Central memory CD8-positive, alpha-beta T cell (primary cell): ENCODE measurements around the gene BCO2.
"Not testable (repeated sequence)": the region's sequence is repeated elsewhere in the genome, so short reads cannot be mapped to it uniquely, and the experiment has no call there.

Source experiments
- ATAC-seq: fragments of 150-1000 bp; cut with Tn5 transposase; replicated peaks from 2 replicates; pipeline ENCODE4 v1.10.0; 2022; ENCODE audit warnings: mild to moderate bottlenecking, moderate FRiP score, moderate number of reproducible peaks; ENCODE audit not compliant: poor library complexity, severe bottlenecking; ENCODE audit errors: extremely low read depth
- DNase-seq, 2 donors: peaks; one replicate each; pipeline ENCODE4 v3.0.0; 2021; ENCODE audit warnings: low spot score in 2 of 2
- H3K27ac Mint-ChIP-seq: one replicate; pipeline ENCODE4 v1.8.0; 2022; ENCODE audit warnings: low read depth, mild to moderate bottlenecking, moderate library complexity, mixed read lengths
- H3K27me3 Mint-ChIP-seq: one replicate; pipeline ENCODE4 v1.8.0; 2022; ENCODE audit warnings: mixed read lengths
- H3K36me3 Mint-ChIP-seq: one replicate; pipeline ENCODE4 v1.8.0; 2022; ENCODE audit warnings: mild to moderate bottlenecking, moderate library complexity, mixed read lengths; ENCODE audit not compliant: insufficient read depth
- H3K4me1 Mint-ChIP-seq: one replicate; pipeline ENCODE4 v1.8.0; 2022; ENCODE audit warnings: mixed read lengths
- H3K4me3 Mint-ChIP-seq: one replicate; pipeline ENCODE4 v1.8.0; 2022; ENCODE audit warnings: mild to moderate bottlenecking, moderate library complexity, mixed read lengths
- H3K9me3 Mint-ChIP-seq: one replicate; pipeline ENCODE4 v1.8.0; 2022; ENCODE audit warnings: mixed read lengths

Gene BCO2

DNA sequence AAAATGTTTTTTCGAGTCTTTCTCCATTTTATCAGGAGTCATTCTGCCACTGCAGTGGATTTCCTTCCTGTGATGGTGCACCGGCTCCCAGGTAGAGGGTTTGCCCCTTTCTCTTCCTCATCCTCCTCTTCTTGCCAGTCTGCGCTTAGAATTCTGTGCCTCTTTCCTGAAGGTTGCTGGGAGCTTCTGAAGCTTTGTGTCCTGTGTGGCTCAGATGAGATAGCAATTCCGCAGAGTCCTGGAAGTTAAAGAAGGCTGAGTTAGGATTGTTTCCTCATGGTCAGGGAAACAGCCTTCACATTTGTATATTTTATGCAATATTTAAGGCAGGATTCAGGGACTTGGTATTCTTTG is 264 bp downstream of the BCO2 start:
- no peaks in the 10 kb centered on the region for H3K36me3 Mint-ChIP-seq
- H3K4me3 Mint-ChIP-seq, result peak overlapping the region; percentile 46
- no peak for ATAC-seq
- H3K9me3 Mint-ChIP-seq, result no peaks in the 10 kb centered on the region
- peaks cover 32% of the 10 kb centered on the region for H3K27me3 Mint-ChIP-seq
- no peak for DNase-seq
- no peak overlapping the region for H3K27ac Mint-ChIP-seq
- peaks cover 23% of the 10 kb centered on the region for H3K4me1 Mint-ChIP-seq

DNA sequence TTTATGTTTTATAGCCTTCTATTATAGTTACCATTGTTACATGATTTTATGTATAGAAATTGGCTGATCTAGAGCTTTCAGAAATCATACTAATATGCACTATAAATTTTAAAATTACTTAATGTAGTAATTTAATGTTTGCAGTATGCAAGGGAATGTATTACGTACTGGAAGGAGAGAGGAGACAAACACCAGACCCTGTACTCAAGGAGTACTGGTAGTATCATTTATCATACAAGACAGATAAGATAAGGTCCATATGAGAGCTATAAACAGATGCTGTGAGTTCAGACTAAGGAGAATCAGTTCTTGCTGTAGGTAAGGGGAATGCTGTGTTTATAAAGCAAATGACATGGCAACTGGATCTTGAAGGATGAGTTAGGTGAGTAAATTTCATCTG is 765 bp downstream of the BCO2 start:
- Mint-ChIP-seq H3K27me3 (peaks cover 36% of the 10 kb centered on the region), H3K27ac (no peak overlapping the region), H3K36me3 (no peaks in the 10 kb centered on the region), H3K4me3 (no peak overlapping the region), H3K9me3 (no peaks in the 10 kb centered on the region), H3K4me1 (peaks cover 23% of the 10 kb centered on the region)
- ATAC-seq, result no peak
- no peak for DNase-seq

DNA sequence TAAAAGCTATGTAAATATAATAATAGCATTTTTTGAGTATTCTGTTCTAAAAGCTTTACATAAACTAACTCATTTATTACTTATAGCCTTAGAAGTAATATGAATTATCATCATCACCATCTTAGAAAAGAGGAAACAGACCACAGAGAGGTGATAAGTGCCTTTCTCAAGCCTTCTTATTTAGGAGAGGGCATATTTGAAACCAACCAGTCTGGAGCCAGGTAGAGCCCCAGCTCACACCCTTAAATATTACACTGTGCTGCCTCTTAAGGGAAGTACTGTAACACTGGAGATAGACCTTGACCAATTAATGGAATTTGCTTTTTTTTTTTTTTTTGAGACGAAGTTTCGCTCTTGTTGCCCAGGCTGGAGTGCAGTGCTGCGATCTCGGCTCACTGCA is 2.3 kb downstream of the BCO2 start:
- Mint-ChIP-seq H3K4me1 (peaks cover 23% of the 10 kb centered on the region), H3K27ac (no peak overlapping the region), H3K4me3 (no peak overlapping the region), H3K9me3 (no peaks in the 10 kb centered on the region), H3K27me3 (peaks cover 36% of the 10 kb centered on the region), H3K36me3 (no peaks in the 10 kb centered on the region)
- ATAC-seq (no peak), DNase-seq (no peak)

DNA sequence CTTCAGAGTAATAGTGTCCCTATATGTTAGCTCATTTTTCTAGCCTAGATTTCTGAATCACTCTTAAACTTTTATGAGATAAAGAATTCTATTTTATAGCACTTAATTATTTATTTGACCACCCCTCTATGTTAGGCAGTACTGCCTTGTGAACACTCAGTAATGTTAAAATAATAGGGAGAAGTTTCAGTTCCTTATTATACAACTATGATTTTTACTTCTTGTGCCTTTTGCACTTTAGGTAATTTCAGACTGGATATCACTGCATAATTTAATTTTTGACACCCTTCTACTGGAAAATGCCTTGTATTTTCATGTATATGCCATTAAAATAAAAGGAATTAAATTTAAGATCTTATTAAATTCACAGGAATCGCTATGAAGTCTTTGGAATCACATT is 3.1 kb downstream of the BCO2 start:
- no peak overlapping the region for H3K4me3 Mint-ChIP-seq
- peaks cover 1% of the 10 kb centered on the region for H3K36me3 Mint-ChIP-seq
- ATAC-seq, result no peak
- peaks cover 36% of the 10 kb centered on the region for H3K27me3 Mint-ChIP-seq
- H3K4me1 Mint-ChIP-seq, result peaks cover 23% of the 10 kb centered on the region
- no peak overlapping the region for H3K27ac Mint-ChIP-seq
- no peak for DNase-seq
- H3K9me3 Mint-ChIP-seq, result no peaks in the 10 kb centered on the region

DNA sequence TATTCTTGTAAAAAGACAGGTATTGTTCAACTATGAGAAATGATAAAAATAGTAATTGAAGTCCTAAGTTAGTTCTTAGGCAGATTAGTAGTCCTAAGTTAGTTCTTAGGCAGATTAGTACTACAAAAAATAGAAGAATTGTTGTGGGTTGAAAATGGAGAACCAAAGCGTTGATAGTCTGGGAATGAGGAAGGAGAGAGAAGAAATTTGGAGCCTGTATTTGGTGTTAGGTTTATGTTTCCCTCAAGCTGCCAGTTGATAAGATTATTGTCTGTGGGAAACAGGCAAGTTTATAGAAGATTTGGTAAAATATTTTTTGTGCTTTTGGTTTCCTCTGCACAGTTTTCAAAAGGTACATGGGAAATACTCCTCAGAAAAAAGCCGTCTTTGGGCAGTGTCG is 3.6 kb downstream of the BCO2 start:
- peaks cover 23% of the 10 kb centered on the region for H3K4me1 Mint-ChIP-seq
- H3K27ac Mint-ChIP-seq, result no peak overlapping the region
- ATAC-seq, result no peak
- H3K9me3 Mint-ChIP-seq, result no peaks in the 10 kb centered on the region
- no peak for DNase-seq
- H3K27me3 Mint-ChIP-seq, result peaks cover 36% of the 10 kb centered on the region
- H3K4me3 Mint-ChIP-seq, result no peak overlapping the region
- H3K36me3 Mint-ChIP-seq, result peaks cover 1% of the 10 kb centered on the region

DNA sequence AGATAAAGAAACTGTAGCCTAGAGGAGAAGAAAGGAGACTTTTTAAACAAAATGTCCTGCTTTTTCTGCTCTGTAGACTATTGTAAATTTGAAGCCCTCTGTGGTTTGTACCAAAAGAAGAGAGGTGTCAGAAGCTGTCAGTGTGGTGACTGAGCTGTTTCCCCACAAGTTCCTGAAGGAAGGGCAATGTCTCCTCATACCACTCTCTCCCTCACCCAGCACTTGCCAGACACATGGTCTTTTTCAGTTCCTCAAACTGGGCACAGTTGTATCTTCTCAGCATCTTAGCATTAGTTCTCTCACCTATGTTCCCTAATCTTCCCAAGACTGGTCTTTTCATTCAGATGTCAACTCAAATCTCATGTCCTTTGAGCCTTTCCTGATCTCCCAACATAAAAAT is 4.3 kb downstream of the BCO2 start:
- no peak for DNase-seq
- peaks cover 31% of the 10 kb centered on the region for H3K27me3 Mint-ChIP-seq
- no peak for ATAC-seq
- H3K36me3 Mint-ChIP-seq, result peaks cover 1% of the 10 kb centered on the region
- no peak overlapping the region for H3K27ac Mint-ChIP-seq
- H3K4me1 Mint-ChIP-seq, result peaks cover 23% of the 10 kb centered on the region
- H3K9me3 Mint-ChIP-seq, result no peaks in the 10 kb centered on the region
- no peak overlapping the region for H3K4me3 Mint-ChIP-seq

DNA sequence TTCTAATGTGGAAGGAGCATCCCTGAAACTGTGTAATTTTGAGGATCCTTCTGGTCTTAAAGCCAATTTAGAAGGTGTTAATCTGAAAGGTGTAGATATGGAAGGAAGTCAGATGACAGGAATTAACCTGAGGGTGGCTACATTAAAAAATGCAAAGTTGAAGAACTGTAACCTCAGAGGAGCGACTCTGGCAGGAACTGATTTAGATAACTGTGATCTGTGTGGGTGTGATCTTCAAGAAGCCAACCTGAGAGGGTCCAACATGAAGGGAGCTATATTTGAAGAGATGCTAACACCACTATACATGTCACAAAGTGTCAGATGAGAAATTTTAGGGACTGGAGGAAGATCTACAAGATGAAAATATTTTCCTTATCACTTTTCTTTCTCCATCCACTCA is 7.6 kb downstream of the BCO2 start:
- no peak for ATAC-seq

DNA sequence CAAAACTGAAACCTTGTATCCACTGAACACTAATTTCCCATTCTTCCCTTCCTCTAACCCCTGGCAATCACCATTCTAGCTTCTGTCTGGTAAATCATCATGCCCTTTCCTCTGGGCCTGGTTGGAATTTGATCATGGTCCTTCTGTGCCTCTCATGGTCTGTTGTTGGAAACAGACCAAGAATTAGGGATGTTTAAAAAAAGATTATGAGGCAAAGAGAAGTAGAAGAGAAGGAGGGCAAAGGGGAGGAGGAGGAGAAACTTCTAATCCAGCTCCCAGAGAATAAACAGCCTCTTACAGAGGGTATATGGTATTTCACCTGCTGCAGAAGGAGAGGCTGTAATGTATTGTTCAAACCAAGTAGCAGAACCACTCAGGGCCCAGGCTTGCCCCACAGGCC is 10.6 kb downstream of the BCO2 start:
- no peak overlapping the region for H3K4me3 Mint-ChIP-seq
- H3K36me3 Mint-ChIP-seq, result peaks cover 1% of the 10 kb centered on the region
- no peaks in the 10 kb centered on the region for H3K9me3 Mint-ChIP-seq
- no peaks in the 10 kb centered on the region for H3K4me1 Mint-ChIP-seq
- peaks cover 29% of the 10 kb centered on the region for H3K27me3 Mint-ChIP-seq
- H3K27ac Mint-ChIP-seq, result no peak overlapping the region
- DNase-seq, result no peak
- no peak for ATAC-seq

More for the DNA sequence above, 7.6 kb downstream of the BCO2 start:
- peaks cover 1% of the 10 kb centered on the region for H3K36me3 Mint-ChIP-seq
- H3K27me3 Mint-ChIP-seq, result peaks cover 29% of the 10 kb centered on the region
- no peak overlapping the region for H3K27ac Mint-ChIP-seq
- DNase-seq, result no peak
- no peaks in the 10 kb centered on the region for H3K9me3 Mint-ChIP-seq
- H3K4me1 Mint-ChIP-seq, result peaks cover 11% of the 10 kb centered on the region
- no peak overlapping the region for H3K4me3 Mint-ChIP-seq

DNA sequence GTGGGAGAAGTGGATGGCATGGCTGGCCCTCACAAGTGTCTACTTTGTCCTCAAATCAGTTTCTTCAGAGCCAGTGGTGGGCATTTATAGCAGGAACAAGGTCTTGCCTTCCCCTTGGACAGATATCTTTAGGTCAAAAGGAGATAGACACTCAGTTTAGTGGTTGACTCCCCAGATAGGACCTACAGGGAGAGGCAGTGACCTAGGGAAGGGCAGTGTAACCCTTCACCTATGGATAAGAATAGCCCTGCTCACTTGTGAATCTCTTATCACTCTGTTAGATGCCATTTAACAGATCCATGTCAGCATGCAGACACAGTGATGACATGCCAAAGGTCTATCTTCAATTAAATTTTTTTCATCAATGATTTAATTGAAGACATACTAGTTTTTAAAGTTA is 11.0 kb downstream of the BCO2 start:
- Mint-ChIP-seq H3K9me3 (no peaks in the 10 kb centered on the region), H3K27ac (no peak overlapping the region), H3K36me3 (peaks cover 1% of the 10 kb centered on the region), H3K4me1 (no peaks in the 10 kb centered on the region), H3K4me3 (no peak overlapping the region), H3K27me3 (peaks cover 28% of the 10 kb centered on the region)
- ATAC-seq, result no peak
- DNase-seq, result no peak

DNA sequence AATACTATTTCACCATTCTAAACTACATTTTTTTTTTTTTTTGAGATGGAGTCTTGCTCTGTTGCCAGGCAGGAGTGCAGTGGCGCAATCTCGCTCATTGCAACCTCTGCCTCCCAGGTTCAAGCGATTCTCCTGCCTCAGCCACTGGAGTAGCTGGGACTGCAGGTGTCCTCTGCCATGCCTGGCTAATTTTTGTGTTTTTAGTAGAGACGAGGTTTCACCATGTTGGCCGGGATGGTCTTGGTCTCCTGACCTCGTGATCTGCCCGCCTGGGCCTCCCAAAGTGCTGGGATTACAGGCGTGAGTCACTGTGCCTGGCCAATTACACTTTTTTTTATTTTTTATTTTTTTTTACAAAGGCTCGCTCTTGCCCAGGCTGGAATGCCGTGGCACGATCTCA is 19.8 kb downstream of the BCO2 start:
- H3K27me3 Mint-ChIP-seq, H3K36me3 Mint-ChIP-seq, DNase-seq, H3K4me3 Mint-ChIP-seq, H3K9me3 Mint-ChIP-seq, ATAC-seq, H3K4me1 Mint-ChIP-seq, H3K27ac Mint-ChIP-seq: not testable (repeated sequence)

DNA sequence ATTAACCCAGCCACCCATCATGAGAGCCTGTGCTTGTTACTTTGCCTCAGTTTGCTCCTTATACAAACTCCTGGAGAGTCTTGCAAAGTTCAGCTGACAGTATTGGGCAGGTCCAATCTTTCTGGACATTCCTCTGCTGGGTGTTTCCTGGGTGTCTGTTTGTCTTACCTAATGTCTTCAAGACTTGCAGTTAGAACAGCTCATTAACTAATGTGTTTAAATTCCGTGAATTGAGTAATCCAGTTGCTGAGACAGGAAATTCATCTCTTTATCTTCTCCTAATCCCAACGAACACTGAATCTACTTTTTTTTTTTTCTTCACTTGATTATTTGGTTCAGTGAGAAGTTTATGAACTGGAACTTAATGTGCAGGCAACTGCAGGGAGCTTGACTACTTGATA is 20.6 kb downstream of the BCO2 start:
- Mint-ChIP-seq H3K36me3 (no peaks in the 10 kb centered on the region), H3K4me3 (no peak overlapping the region), H3K9me3 (no peaks in the 10 kb centered on the region), H3K4me1 (no peaks in the 10 kb centered on the region), H3K27me3 (no peaks in the 10 kb centered on the region), H3K27ac (no peak overlapping the region)
- DNase-seq (no peak), ATAC-seq (no peak)

DNA sequence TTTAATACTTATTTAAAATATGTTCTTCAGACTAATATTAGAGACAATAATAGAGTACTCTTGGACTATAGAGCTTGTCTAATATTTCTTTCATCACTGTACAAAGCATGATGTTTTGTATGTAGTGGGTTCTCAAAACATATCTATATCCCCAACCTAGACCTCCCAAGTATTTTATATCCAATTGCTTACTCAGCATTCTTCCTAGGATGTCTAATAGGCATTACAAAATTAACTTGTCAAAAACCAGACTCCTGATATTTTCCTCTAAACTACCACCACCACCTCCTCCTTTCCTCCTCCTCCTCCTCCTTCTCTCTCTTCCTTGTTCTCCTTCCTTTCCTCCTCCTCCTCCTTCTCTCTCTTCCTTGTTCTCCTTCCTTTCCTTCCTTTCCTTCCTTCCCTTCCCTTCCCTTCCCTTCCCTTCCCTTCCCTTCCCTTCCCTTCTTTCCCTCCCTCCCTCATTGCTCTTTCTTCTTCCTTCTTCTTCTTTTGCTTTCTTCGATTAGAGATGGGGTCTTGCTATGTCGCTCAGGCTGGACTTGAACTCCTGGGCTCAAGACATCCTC is 21.3 kb downstream of the BCO2 start:
- DNase-seq, result no peak
- Mint-ChIP-seq H3K27me3 (no peaks in the 10 kb centered on the region), H3K27ac (no peak overlapping the region), H3K4me1 (no peaks in the 10 kb centered on the region), H3K36me3 (no peaks in the 10 kb centered on the region), H3K9me3 (no peaks in the 10 kb centered on the region), H3K4me3 (no peak overlapping the region)
- no peak for ATAC-seq

DNA sequence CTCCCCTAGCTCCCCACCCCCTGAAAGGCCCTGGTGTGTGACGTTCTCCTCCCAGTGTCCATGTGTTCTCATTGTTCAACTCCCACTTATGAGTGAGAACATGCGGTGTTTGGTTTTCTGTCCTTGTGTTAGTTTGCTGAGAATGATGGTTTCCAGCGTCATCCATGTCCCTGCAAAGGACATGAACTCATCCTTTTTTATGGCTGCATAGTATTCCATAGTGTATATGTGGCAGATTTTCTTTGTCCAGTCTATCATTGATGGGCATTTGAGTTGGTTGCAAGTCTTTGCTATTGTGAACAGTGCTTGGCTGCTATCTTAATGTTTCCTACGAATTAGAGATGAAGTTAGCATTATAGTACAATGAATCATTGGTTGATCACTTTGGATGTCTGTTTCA is 23.8 kb downstream of the BCO2 start:
- not testable (repeated sequence) for DNase-seq, H3K36me3 Mint-ChIP-seq, H3K9me3 Mint-ChIP-seq, H3K4me1 Mint-ChIP-seq, H3K4me3 Mint-ChIP-seq, ATAC-seq, H3K27ac Mint-ChIP-seq, H3K27me3 Mint-ChIP-seq

DNA sequence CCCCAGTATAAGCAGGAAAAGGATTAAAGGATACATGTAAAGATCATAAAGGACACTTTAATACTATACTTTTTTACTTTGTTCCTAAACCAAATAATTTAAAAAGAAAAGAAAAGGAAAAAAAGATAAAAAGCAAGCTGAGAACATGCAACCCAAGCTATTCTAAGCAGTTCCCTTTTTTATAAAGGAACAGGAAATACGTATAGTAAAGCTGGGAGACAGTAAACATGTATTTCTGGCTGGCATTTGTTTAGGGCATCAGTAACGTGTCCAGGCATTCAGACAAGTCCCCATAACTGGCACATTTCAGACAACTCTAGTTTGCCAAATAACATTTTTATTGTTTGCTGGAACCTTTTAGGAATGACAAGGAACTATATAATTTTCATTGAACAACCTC is 24.9 kb downstream of the BCO2 start:
- no peak overlapping the region for H3K4me3 Mint-ChIP-seq
- no peaks in the 10 kb centered on the region for H3K9me3 Mint-ChIP-seq
- no peaks in the 10 kb centered on the region for H3K36me3 Mint-ChIP-seq
- ATAC-seq, result no peak
- H3K4me1 Mint-ChIP-seq, result no peaks in the 10 kb centered on the region
- no peaks in the 10 kb centered on the region for H3K27me3 Mint-ChIP-seq
- no peak overlapping the region for H3K27ac Mint-ChIP-seq
- no peak for DNase-seq
